Endodermal cell (in vitro differentiated cells): ENCODE results near the gene ELMO1. TPM values are rescaled to one million over a fixed set of nuclear protein-coding genes. Genes with fewer than 3 reads are reported as not detected.

ENCODE experiments used
- DNase-seq: peaks from one replicate; pipeline ENCODE4 v3.0.0-alpha.2; 2017
- H3K27ac ChIP-seq: 2 replicates; pipeline ENCODE4 v1.5.1; 2013; ENCODE audit warnings: mild to moderate bottlenecking, low read depth, low read length, moderate library complexity
- H3K27me3 ChIP-seq: 2 replicates; pipeline ENCODE4 v1.6.1; 2013; ENCODE audit warnings: mild to moderate bottlenecking, low read length, moderate library complexity; ENCODE audit not compliant: insufficient read depth, control insufficient read depth, poor library complexity, severe bottlenecking
- H3K36me3 ChIP-seq: 2 replicates; pipeline ENCODE4 v1.7.0; 2013; ENCODE audit warnings: mild to moderate bottlenecking, low read length, moderate library complexity; ENCODE audit not compliant: control insufficient read depth, insufficient read depth
- H3K4me1 ChIP-seq: one replicate; pipeline ENCODE4 v1.7.0; 2013; ENCODE audit warnings: low read length; ENCODE audit not compliant: control insufficient read depth, insufficient read depth
- H3K4me3 ChIP-seq: 2 replicates; pipeline ENCODE4 v1.5.1; 2013; ENCODE audit warnings: mild to moderate bottlenecking, low read length, moderate library complexity
- H3K9ac ChIP-seq: 2 replicates; pipeline ENCODE4 v1.6.1; 2013; ENCODE audit warnings: mild to moderate bottlenecking, low read length, moderate library complexity; ENCODE audit not compliant: poor library complexity, severe bottlenecking; ENCODE audit errors: extremely low read depth
- H3K9me3 ChIP-seq: 2 replicates; pipeline ENCODE4 v1.6.1; 2013; ENCODE audit warnings: mild to moderate bottlenecking, low read length, moderate library complexity; ENCODE audit not compliant: control insufficient read depth
- H3K27ac Mint-ChIP-seq: 2 replicates; pipeline ENCODE4 v1.8.0; 2020; ENCODE audit warnings: mixed read lengths
- H3K27me3 Mint-ChIP-seq: 2 replicates; pipeline ENCODE4 v1.8.0; 2021; ENCODE audit warnings: mild to moderate bottlenecking, mixed read lengths; ENCODE audit not compliant: insufficient read depth
- H3K36me3 Mint-ChIP-seq: 2 replicates; pipeline ENCODE4 v1.8.0; 2020; ENCODE audit warnings: low read depth, mixed read lengths
- H3K4me1 Mint-ChIP-seq: 2 replicates; pipeline ENCODE4 v1.8.0; 2020; ENCODE audit warnings: mixed read lengths
- H3K4me3 Mint-ChIP-seq: 2 replicates; pipeline ENCODE4 v1.8.0; 2020; ENCODE audit warnings: mild to moderate bottlenecking, moderate library complexity, mixed read lengths
- H3K9me3 Mint-ChIP-seq: 2 replicates; pipeline ENCODE4 v1.8.0; 2020; ENCODE audit warnings: mild to moderate bottlenecking, mixed read lengths
- WGBS, 2 experiments: methylation state at CpG; one replicate each; pipeline versions ENCODE4 v1.1.5 to v1.1.7; 2013; ENCODE audit warnings: missing lambda C conversion rate in 2 of 2, mixed read lengths in 1 of 2; ENCODE audit not compliant: insufficient coverage in 1 of 2, insufficient read length in 1 of 2; 5-methylcytosine and 5-hydroxymethylcytosine counted together
- total RNA-seq, 2 donors: library from RNA; stranded (reverse); fragmentation: NEBNext Ultra II Directional in 1 of 2; extraction: Animal tissue kit (Norgen Biotek cat#: 25700) in 1 of 2; gene quantifications; 2 replicates in 1 of 2; 3 replicates in 1 of 2; pipeline ENCODE4 v1.2.1, GENCODE V29; 2021
- TF ChIP-seq, protein P1 (sequence below): fragments of 200-600 bp; sonication (generic); conservative IDR thresholded peaks from 2 replicates; pipeline ENCODE4 v1.5.0; 2021; ENCODE audit warnings: antibody characterized with exemption, mild to moderate bottlenecking

Gene ELMO1
- total RNA-seq, 2 donors from 2014 or later: 120 to 131 TPM

DNA sequence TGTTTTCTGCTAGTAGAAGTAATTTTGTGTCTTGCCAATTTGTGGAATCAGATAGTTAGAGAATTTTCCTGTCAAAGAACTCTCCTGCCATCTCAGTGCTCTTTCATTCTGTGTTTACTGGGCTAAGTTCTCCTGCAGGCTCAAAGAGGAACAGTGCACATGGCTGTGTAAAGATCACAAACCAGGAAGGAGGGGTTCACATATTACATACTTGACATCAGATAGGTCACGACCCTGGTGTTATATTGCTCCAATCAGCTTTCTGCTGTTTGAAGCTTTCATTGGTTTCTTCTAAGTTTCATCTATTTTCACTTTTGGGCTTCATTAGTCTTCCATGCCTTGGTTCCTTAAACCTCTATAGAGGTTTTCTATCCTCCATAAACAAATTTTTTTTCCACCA lies 13.5 kb upstream of the ELMO1 start:
- Mint-ChIP-seq H3K27ac (no peak overlapping the region), H3K4me3 (no peak overlapping the region), H3K27me3 (no peaks in the 10 kb centered on the region), H3K9me3 (peaks cover 5% of the 10 kb centered on the region), H3K4me1 (peaks cover 2% of the 10 kb centered on the region), H3K36me3 (peaks cover 3% of the 10 kb centered on the region)
- H3K27me3 ChIP-seq: no peaks in the 10 kb centered on the region
- H3K4me1 ChIP-seq: no peaks in the 10 kb centered on the region
- H3K27ac ChIP-seq: no peak overlapping the region
- H3K9me3 ChIP-seq: no peaks in the 10 kb centered on the region
- TF ChIP-seq, protein P1, sequence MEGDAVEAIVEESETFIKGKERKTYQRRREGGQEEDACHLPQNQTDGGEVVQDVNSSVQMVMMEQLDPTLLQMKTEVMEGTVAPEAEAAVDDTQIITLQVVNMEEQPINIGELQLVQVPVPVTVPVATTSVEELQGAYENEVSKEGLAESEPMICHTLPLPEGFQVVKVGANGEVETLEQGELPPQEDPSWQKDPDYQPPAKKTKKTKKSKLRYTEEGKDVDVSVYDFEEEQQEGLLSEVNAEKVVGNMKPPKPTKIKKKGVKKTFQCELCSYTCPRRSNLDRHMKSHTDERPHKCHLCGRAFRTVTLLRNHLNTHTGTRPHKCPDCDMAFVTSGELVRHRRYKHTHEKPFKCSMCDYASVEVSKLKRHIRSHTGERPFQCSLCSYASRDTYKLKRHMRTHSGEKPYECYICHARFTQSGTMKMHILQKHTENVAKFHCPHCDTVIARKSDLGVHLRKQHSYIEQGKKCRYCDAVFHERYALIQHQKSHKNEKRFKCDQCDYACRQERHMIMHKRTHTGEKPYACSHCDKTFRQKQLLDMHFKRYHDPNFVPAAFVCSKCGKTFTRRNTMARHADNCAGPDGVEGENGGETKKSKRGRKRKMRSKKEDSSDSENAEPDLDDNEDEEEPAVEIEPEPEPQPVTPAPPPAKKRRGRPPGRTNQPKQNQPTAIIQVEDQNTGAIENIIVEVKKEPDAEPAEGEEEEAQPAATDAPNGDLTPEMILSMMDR: no peak
- no peak overlapping the region for H3K4me3 ChIP-seq
- no peaks in the 10 kb centered on the region for H3K36me3 ChIP-seq
- no peak for DNase-seq
- H3K9ac ChIP-seq: no peak overlapping the region
- 71 to 86% methylated on average over 1 of the region's 1 CpG for WGBS, 2 experiments

DNA sequence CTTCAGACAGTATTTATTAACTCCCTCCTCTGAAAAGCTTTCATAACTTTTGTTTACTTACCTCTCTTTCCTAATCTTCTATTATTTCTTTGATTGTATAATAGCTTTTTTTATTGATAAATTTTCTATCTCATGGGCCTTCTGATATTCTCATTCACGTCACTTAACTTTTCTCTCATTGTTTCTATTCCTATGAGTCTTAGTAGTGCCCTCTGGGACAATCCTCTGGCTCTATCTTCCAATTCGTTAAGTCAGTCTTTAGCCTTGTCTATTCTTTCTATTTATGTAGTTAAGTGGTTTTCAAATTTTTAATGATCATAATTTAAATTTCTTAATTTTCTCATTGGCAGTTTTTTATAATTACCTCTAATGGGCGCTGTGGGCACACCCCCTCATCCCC lies 6.4 kb upstream of the ELMO1 start:
- Mint-ChIP-seq H3K4me1 (peaks cover 6% of the 10 kb centered on the region), H3K9me3 (peaks cover 16% of the 10 kb centered on the region), H3K27me3 (peaks cover 6% of the 10 kb centered on the region), H3K27ac (no peak overlapping the region), H3K36me3 (no peaks in the 10 kb centered on the region), H3K4me3 (no peak overlapping the region)
- Histone ChIP-seq H3K27ac (no peak overlapping the region), H3K9me3 (peaks cover 4% of the 10 kb centered on the region), H3K36me3 (no peaks in the 10 kb centered on the region), H3K4me3 (no peak overlapping the region), H3K4me1 (no peaks in the 10 kb centered on the region), H3K27me3 (no peaks in the 10 kb centered on the region), H3K9ac (no peak overlapping the region)
- TF ChIP-seq, protein P1: no peak
- DNase-seq: no peak
- WGBS, 2 experiments: 94% methylated on average over 2 to 3 of the region's 3 CpGs

DNA sequence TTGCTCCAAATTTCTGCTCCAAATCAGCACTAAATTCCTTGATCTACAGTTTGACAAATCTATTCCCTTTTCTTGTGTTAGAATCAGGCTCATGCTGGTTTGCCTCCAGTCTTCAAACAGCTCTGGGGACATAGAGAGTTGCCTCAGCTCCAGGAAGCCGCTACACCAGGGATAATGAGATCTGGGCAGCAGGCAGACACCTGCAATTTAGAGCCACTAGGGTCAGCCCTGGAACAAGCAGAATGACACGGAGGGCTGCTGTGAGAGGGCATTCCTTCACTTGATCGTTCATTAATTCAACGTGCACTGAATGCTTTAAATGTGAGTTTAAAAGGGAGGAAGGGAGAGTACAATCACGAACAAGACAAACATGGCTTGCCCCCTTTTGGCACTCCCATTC lies 3.7 kb upstream of the ELMO1 start:
- Mint-ChIP-seq H3K27ac (no peak overlapping the region), H3K9me3 (peaks cover 16% of the 10 kb centered on the region), H3K36me3 (no peaks in the 10 kb centered on the region), H3K4me1 (peaks cover 14% of the 10 kb centered on the region), H3K27me3 (peaks cover 6% of the 10 kb centered on the region), H3K4me3 (no peak overlapping the region)
- no peak overlapping the region for H3K27ac ChIP-seq
- TF ChIP-seq, protein P1: peak; percentile 54
- DNase-seq: peak; percentile 61
- WGBS, 2 experiments: 73 to 80% methylated on average over 2 to 5 of the region's 5 CpGs
- H3K9ac ChIP-seq: no peak overlapping the region
- H3K27me3 ChIP-seq: no peaks in the 10 kb centered on the region
- H3K36me3 ChIP-seq: no peaks in the 10 kb centered on the region
- H3K9me3 ChIP-seq: peaks cover 4% of the 10 kb centered on the region
- no peaks in the 10 kb centered on the region for H3K4me1 ChIP-seq
- no peak overlapping the region for H3K4me3 ChIP-seq
